ENCODE data around the gene GPBAR1. TPM values are rescaled to one million over a fixed set of nuclear protein-coding genes. Genes with fewer than 3 reads are reported as not detected.
"Not testable (repeated sequence)": the region's sequence is repeated elsewhere in the genome, so short reads cannot be mapped to it uniquely, and the experiment has no call there.

GPBAR1 gene
- total and polyA plus RNA-seq, 7 donors, result 0.24 to 0.74 (median 0.45) TPM

- WGBS, 3 donors, result 73 to 83% (median 81%) methylated on average over 5 of the region's 5 CpGs
- Histone ChIP-seq H3K4me1 (no peaks in the 10 kb centered on the region), H3K4me3 (no peak overlapping the region), H3K9me3 (no peaks in the 10 kb centered on the region), H3K27me3 (ENCODE audit: insufficient read depth in 3 of 3, low read length in 2 of 3) (no peaks in the 10 kb centered on the region), H3K36me3 (ENCODE audit: insufficient read depth in 1 of 2, low read depth in 1 of 2) (no peaks in the 10 kb centered on the region), H3K27ac (no peak overlapping the region)
- no peak for TF ChIP-seq CTCF (IDR thresholded peaks at IDR 0.05)
- no peak for DNase-seq
- no peak for ATAC-seq
- intact Hi-C loops (cut with DNase I), result no loop called here
Measured at GRCh38 chr2:218305383-218305782, 44.6 kb downstream of the GPBAR1 start.

- no peaks in the 10 kb centered on the region for H3K4me1 ChIP-seq
- no peak for DNase-seq
- WGBS, 3 donors, result 79 to 88% (median 87%) methylated on average over 9 of the region's 9 CpGs
- no peak for ATAC-seq
- H3K27ac ChIP-seq, result no peak overlapping the region
- H3K4me3 ChIP-seq, result no peak overlapping the region
- intact Hi-C loops (cut with DNase I), result no loop called here
- H3K9me3 ChIP-seq, result no peaks in the 10 kb centered on the region
- no peaks in the 10 kb centered on the region for H3K27me3 ChIP-seq (ENCODE audit: insufficient read depth in 3 of 3, low read length in 2 of 3)
- TF ChIP-seq CTCF (IDR thresholded peaks at IDR 0.05), result no peak
- H3K36me3 ChIP-seq (ENCODE audit: insufficient read depth in 1 of 2, low read depth in 1 of 2), result no peaks in the 10 kb centered on the region
Measured at GRCh38 chr2:218306184-218306920, 45.5 kb downstream of the GPBAR1 start.

DNA sequence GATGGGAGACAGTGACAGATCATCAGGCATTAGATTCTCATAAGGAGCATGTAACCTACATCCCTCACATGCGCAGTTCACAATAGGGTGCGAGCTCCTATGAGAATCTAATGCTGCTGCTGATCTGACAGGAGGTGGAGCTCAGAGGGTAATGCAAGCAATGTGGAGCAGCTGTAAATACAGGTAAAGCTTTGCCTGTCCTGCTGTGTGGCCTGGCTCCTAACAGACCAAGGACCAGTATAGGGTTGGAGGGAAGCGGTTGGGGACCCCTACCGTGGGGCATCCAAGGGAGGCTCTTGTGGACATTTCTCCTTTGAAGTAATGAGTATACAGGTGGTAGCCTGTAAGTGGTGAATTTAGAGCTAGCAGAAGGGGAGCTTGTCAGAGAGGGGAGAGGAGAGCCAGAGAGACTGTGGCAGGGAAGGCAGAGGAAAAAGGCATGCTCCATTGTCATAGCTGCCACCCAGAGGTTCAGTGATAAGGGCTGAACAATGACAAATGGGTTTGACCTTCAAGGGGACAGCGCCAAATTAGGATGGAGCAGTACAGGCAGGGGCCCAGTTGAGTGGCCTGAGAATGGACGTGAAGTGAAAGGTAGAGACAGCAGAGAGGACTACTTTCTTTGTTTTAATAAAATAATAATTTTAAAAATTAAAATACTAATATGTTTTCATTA is 46.7 kb downstream of the GPBAR1 start:
- Histone ChIP-seq H3K27me3 (ENCODE audit: insufficient read depth in 3 of 3, low read length in 2 of 3) (no peaks in the 10 kb centered on the region), H3K27ac (no peak overlapping the region), H3K36me3 (ENCODE audit: insufficient read depth in 1 of 2, low read depth in 1 of 2) (no peaks in the 10 kb centered on the region), H3K4me1 (no peaks in the 10 kb centered on the region), H3K4me3 (no peak overlapping the region), H3K9me3 (no peaks in the 10 kb centered on the region)
- intact Hi-C loops (cut with DNase I), result no loop called here
- ATAC-seq (no peak), DNase-seq (no peak)
- TF ChIP-seq CTCF (IDR thresholded peaks at IDR 0.05), result no peak
- 86 to 91% (median 90%) methylated on average over 6 of the region's 6 CpGs for WGBS, 3 donors

- Histone ChIP-seq H3K4me1 (no peaks in the 10 kb centered on the region), H3K27ac (no peak overlapping the region), H3K36me3 (ENCODE audit: insufficient read depth in 1 of 2, low read depth in 1 of 2) (no peaks in the 10 kb centered on the region), H3K9me3 (no peaks in the 10 kb centered on the region), H3K4me3 (no peak overlapping the region), H3K27me3 (ENCODE audit: insufficient read depth in 3 of 3, low read length in 2 of 3) (no peaks in the 10 kb centered on the region)
- intact Hi-C loops (cut with DNase I), result no loop called here
- no peak for ATAC-seq
- DNase-seq, result no peak
- 87 to 92% (median 89%) methylated on average over 11 of the region's 11 CpGs for WGBS, 3 donors
- TF ChIP-seq CTCF (IDR thresholded peaks at IDR 0.05), result no peak
Measured at GRCh38 chr2:218310853-218311540, 50.2 kb downstream of the GPBAR1 start.

DNA sequence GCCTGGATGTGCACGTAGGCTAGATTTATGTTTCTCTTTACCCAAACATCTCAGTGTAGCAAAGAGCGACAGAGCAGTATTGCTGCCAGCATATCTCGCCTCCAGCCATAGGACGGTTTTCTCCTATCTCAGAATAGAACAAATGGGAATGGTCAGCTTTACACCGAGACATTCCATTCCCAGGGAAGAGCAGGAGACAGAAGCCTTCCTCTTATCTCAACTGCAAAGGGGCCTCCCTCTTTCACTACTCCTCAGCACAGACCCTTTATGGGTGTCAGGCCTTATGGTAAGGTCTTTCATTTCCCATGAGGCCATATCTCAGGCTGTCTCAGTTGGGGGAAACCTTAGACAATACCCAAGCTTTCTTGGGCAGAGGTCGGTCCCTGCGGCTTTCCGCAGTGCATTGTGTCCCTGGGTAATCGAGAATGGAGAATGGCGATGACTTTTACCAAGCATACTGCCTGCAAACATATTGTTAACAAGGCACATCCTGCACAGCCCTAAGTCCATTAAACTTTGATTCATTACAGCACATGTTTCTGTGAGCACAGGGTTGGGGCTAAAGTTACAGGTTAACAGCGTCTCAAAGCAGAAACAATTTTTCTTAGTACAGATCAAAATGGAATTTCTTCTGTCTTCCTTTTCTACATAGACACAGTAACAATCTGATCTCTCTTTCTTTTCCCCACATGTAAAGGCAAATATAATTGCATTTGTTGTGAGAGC is 50.9 kb downstream of the GPBAR1 start:
- H3K27me3 ChIP-seq (ENCODE audit: insufficient read depth in 3 of 3, low read length in 2 of 3); DNase-seq; H3K4me1 ChIP-seq; ATAC-seq; H3K36me3 ChIP-seq (ENCODE audit: insufficient read depth in 1 of 2, low read depth in 1 of 2); intact Hi-C loops (cut with DNase I); H3K4me3 ChIP-seq; H3K27ac ChIP-seq; H3K9me3 ChIP-seq: not testable (repeated sequence)
- WGBS, 3 donors, result 71 to 78% (median 78%) methylated on average over 11 of the region's 11 CpGs

Measured in psoas muscle (tissue), 8 donors.